ENCODE data around the gene EXOC3L1. TPM values are rescaled to one million over a fixed set of nuclear protein-coding genes. Genes with fewer than 3 reads are reported as not detected.
A peak's percentile ranks its signal among the peaks of the same experiment; 100 is the strongest.

Gene EXOC3L1
- total and polyA plus RNA-seq, 2 of the 4 experiments (the other 2 are of a cell fraction): not detected

DNA sequence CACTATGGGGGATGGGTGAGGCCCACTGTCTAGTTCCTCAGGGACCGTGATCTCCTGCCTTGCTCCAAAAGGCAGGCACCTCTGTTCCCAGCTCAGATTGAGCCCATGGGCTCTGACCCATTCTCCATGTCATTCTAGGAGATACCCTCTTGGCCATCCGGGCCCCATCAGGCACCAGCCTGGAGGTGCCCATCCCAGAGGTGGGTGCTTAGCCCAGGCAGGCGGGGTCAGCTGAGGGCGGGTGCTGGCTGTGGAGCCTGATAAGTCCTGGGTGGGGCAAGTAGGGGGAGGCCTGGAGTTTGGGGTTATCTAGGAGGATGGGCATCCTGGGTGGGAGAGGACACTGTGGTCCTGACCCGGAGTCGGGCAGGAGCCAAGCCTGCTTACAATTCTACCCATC lies 4.3 kb upstream of the EXOC3L1 start:
- TF ChIP-seq SMC3 (IDR thresholded peaks at IDR 0.05; ENCODE audit: low read depth, low read length): no peak
- TF ChIP-seq POLR2A (IDR thresholded peaks at IDR 0.05; ENCODE audit: low read depth, low read length): no peak
- no peak for TF ChIP-seq RAD21 (IDR thresholded peaks at IDR 0.05; ENCODE audit: low read length)
- TF ChIP-seq CEBPB (IDR thresholded peaks at IDR 0.05; ENCODE audit: low read depth, low read length): no peak
- no peak for TF ChIP-seq CHD1 (IDR thresholded peaks at IDR 0.05; ENCODE audit: low read depth, low read length)
- no peak for TF ChIP-seq RFX5 (IDR thresholded peaks at IDR 0.05; ENCODE audit: low read depth, low read length)
- no peak for TF ChIP-seq NFE2L2 (IDR thresholded peaks at IDR 0.05; ENCODE audit: low read depth, low read length)
- TF ChIP-seq, protein P1, sequence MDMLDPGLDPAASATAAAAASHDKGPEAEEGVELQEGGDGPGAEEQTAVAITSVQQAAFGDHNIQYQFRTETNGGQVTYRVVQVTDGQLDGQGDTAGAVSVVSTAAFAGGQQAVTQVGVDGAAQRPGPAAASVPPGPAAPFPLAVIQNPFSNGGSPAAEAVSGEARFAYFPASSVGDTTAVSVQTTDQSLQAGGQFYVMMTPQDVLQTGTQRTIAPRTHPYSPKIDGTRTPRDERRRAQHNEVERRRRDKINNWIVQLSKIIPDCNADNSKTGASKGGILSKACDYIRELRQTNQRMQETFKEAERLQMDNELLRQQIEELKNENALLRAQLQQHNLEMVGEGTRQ (IDR thresholded peaks at IDR 0.05; ENCODE audit: low read depth, low read length): no peak
- TF ChIP-seq MXI1 (IDR thresholded peaks at IDR 0.05; ENCODE audit: borderline replicate concordance, low read depth, low read length): no peak
- no peak for TF ChIP-seq MAFK (IDR thresholded peaks at IDR 0.05; ENCODE audit: low read depth, low read length)
- TF ChIP-seq ELK1 (IDR thresholded peaks at IDR 0.05; ENCODE audit: borderline replicate concordance, low read depth, low read length): no peak
- TF ChIP-seq BHLHE40 (IDR thresholded peaks at IDR 0.05; ENCODE audit: low read depth, low read length): no peak
- no peak for TF ChIP-seq RCOR1 (IDR thresholded peaks at IDR 0.05; ENCODE audit: insufficient replicate concordance, low read length)
- TF ChIP-seq FOS (IDR thresholded peaks at IDR 0.05; ENCODE audit: low read depth, low read length): no peak
- Histone ChIP-seq H4K20me1 (ENCODE audit: insufficient read depth, low read length) (peaks cover 34% of the 10 kb centered on the region), H3K9ac (ENCODE audit: low read depth, low read length) (no peak overlapping the region), H2AK9ac (replicated peaks; ENCODE audit: low read depth, low read length, poor library complexity) (peak overlapping the region; percentile 55), H3K4me1 (ENCODE audit: control insufficient read depth, insufficient read depth, low read length) (peaks cover 15% of the 10 kb centered on the region), H2BK5ac (ENCODE audit: low read depth, low read length, poor library complexity, severe bottlenecking) (no peak overlapping the region), H3K18ac (ENCODE audit: low read depth, low read length) (no peak overlapping the region), H2BK20ac (ENCODE audit: low read depth, low read length) (no peak overlapping the region), H3K9me3 (ENCODE audit: control insufficient read depth, insufficient read depth, low read length) (no peaks in the 10 kb centered on the region), H3K56ac (ENCODE audit: extremely low read depth, insufficient read depth, low read length) (no peak overlapping the region), H2BK15ac (ENCODE audit: low read depth, low read length) (no peak overlapping the region), H2AK5ac (ENCODE audit: low read depth, low read length) (no peak overlapping the region), H4K8ac (ENCODE audit: low read depth in 2 of 2, low read length in 2 of 2) (no peak overlapping the region), H3K36me3 (ENCODE audit: control insufficient read depth, insufficient read depth, low read length) (peaks cover 51% of the 10 kb centered on the region), H3K79me1 (ENCODE audit: low read depth in 1 of 2, low read length in 2 of 2) (peaks cover 25 to 54% of the 10 kb centered on the region in 2 experiments), H4K5ac (ENCODE audit: low read depth, low read length) (no peak overlapping the region), H3K23ac (ENCODE audit: low read depth, low read length) (no peak overlapping the region), H3K4me2 (ENCODE audit: low read depth, low read length) (no peak overlapping the region), H3K4me3 (ENCODE audit: insufficient read depth, low read depth, low read length) (no peak overlapping the region), H3K9me1 (ENCODE audit: insufficient read depth, low read length) (peaks cover 23% of the 10 kb centered on the region), H3K4ac (ENCODE audit: low read depth, low read length) (no peak overlapping the region), H4K91ac (ENCODE audit: insufficient read depth, low read depth, low read length) (no peak overlapping the region), H2BK120ac (ENCODE audit: low read depth, low read length) (no peak overlapping the region), H3K27ac (ENCODE audit: insufficient read depth, low read length) (no peak overlapping the region), H2AFZ (replicated peaks; ENCODE audit: low read length, poor library complexity) (no peak overlapping the region), H3K27me3 (ENCODE audit: control insufficient read depth, insufficient read depth, low read length) (no peaks in the 10 kb centered on the region), H3K14ac (replicated peaks; ENCODE audit: low read depth, low read length) (no peak overlapping the region)
- ATAC-seq (ENCODE audit: low read depth) (no peak), DNase-seq (no peak)
- no TSS peak for BruUV-seq (replicated peaks)
- ChIA-PET POLR2A (ENCODE audit: unreplicated experiment) (no interaction called here), CTCF (no interaction called here)
- intact Hi-C loops (cut with micrococcal nuclease) (no loop called here), dilution Hi-C loops (cut with HindIII; ENCODE audit: low sequenced_read_pairs, unreplicated experiment) (no loop called here), in situ Hi-C loops (cut with MboI; ENCODE audit: low sequenced_read_pairs) (no loop called here)
- 100% methylated on average over 2 of the region's 6 CpGs; no CpG with 5 or more reads in 1 of the 2 experiments for WGBS, 2 experiments (ENCODE audit: extremely low coverage in 2 of 2, insufficient read length in 1 of 2)
